Neural crest cell (in vitro differentiated cells): ENCODE measurements around the gene CNTNAP4. TPM values are rescaled to one million over a fixed set of nuclear protein-coding genes. Genes with fewer than 3 reads are reported as not detected.

ENCODE experiments used
- DNase-seq: peaks from one replicate; pipeline ENCODE4 v3.0.0; 2021; ENCODE audit warnings: low read depth, mixed read lengths, low spot score
- H3K27ac Mint-ChIP-seq: one replicate; pipeline ENCODE4 v1.8.0; 2021; ENCODE audit warnings: mild to moderate bottlenecking, mixed read lengths; ENCODE audit not compliant: unreplicated experiment
- H3K27me3 Mint-ChIP-seq: 2 replicates; pipeline ENCODE4 v1.8.0; 2021; ENCODE audit warnings: low read depth, mild to moderate bottlenecking, mixed read lengths
- H3K36me3 Mint-ChIP-seq: 2 replicates; pipeline ENCODE4 v1.8.0; 2021; ENCODE audit warnings: low read depth, mild to moderate bottlenecking, mixed read lengths
- H3K4me1 Mint-ChIP-seq: 2 replicates; pipeline ENCODE4 v1.8.0; 2021; ENCODE audit warnings: mixed read lengths
- H3K4me3 Mint-ChIP-seq: one replicate; pipeline ENCODE4 v1.8.0; 2021; ENCODE audit warnings: mild to moderate bottlenecking, mixed read lengths
- H3K9me3 Mint-ChIP-seq: 2 replicates; pipeline ENCODE4 v1.8.0; 2021; ENCODE audit warnings: mixed read lengths
- CTCF ChIP-seq: fragments of 200-600 bp; sonication (generic); conservative IDR thresholded peaks from 2 replicates; pipeline ENCODE4 v1.5.0; 2021; ENCODE audit warnings: antibody characterized with exemption, mild to moderate bottlenecking
- total RNA-seq: library from RNA; stranded (reverse); gene quantifications from 2 replicates; pipeline ENCODE4 v1.2.1, GENCODE V29; 2021

The CNTNAP4 gene
- total RNA-seq, 1 donor from 2014 or later: 0.07 TPM

- Mint-ChIP-seq H3K9me3 (peaks cover 2% of the 10 kb centered on the region), H3K27me3 (no peaks in the 10 kb centered on the region), H3K4me3 (no peak overlapping the region), H3K27ac (no peak overlapping the region), H3K4me1 (no peaks in the 10 kb centered on the region), H3K36me3 (no peaks in the 10 kb centered on the region)
- no peak for DNase-seq
- TF ChIP-seq CTCF: no peak
Measured at GRCh38 chr16:76576526-76576925, 299.3 kb downstream of the CNTNAP4 start.

GRCh38 chr16:76577003-76577402 lies 299.8 kb downstream of the CNTNAP4 start:
- peaks cover 4% of the 10 kb centered on the region for H3K9me3 Mint-ChIP-seq
- H3K36me3 Mint-ChIP-seq: no peaks in the 10 kb centered on the region
- no peaks in the 10 kb centered on the region for H3K27me3 Mint-ChIP-seq
- no peak for TF ChIP-seq CTCF
- H3K27ac Mint-ChIP-seq: no peak overlapping the region
- H3K4me3 Mint-ChIP-seq: no peak overlapping the region
- no peak for DNase-seq
- H3K4me1 Mint-ChIP-seq: no peaks in the 10 kb centered on the region

DNA sequence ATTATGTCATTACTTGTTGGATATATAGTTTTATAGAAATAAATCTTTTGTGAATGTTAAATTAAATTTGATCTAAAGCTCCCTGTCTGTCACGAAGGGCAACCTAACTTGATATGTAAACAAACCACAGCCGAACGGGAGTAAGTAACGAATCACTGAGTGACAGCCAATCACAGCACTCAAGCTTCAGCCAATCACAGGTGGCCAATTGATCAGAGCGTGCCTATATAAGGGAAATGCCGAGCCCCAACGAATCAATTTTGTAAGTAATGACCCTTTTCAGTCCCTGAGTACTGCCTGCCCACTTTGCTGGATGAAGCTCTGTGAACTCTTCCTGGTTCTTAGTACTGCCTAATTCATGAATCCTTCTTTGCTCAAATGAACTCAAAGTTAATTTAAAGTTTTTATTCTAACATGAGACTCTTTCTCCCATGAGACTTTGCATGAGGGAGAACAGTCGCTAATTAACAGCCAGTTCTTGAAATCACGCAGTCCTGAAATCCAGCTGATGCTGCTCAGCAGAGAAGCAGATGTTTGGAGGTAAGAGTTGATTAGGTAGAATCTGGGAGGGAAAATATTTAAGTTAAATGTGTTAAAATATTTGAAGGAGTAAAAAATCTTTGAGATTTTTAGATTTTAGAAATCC lies 302.2 kb downstream of the CNTNAP4 start:
- no peak overlapping the region for H3K4me3 Mint-ChIP-seq
- no peaks in the 10 kb centered on the region for H3K4me1 Mint-ChIP-seq
- H3K9me3 Mint-ChIP-seq: peaks cover 5% of the 10 kb centered on the region
- no peak overlapping the region for H3K27ac Mint-ChIP-seq
- no peak for DNase-seq
- no peaks in the 10 kb centered on the region for H3K36me3 Mint-ChIP-seq
- TF ChIP-seq CTCF: no peak
- no peaks in the 10 kb centered on the region for H3K27me3 Mint-ChIP-seq

DNA sequence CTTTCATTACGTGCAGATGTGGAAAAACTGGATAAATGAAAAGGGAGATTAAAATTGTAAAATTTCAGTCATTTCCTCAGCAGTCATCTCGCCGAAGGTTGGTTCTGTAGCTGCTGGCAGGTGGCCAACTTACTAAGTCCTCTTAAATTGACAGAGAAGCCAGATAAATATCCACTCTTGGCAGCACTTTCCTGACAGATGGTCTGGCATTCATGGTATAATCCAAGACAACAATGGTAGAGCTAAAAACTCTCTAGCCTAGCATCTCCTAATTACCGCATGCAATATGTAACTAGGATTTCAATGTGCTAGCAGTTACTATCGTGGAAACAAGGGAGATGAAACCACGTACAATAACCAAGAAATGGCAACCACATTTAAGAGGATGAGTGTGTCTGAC lies 306.3 kb downstream of the CNTNAP4 start:
- Mint-ChIP-seq H3K36me3 (no peaks in the 10 kb centered on the region), H3K9me3 (peaks cover 5% of the 10 kb centered on the region), H3K4me3 (no peak overlapping the region), H3K27ac (no peak overlapping the region), H3K27me3 (no peaks in the 10 kb centered on the region), H3K4me1 (no peaks in the 10 kb centered on the region)
- no peak for TF ChIP-seq CTCF
- DNase-seq: no peak

DNA sequence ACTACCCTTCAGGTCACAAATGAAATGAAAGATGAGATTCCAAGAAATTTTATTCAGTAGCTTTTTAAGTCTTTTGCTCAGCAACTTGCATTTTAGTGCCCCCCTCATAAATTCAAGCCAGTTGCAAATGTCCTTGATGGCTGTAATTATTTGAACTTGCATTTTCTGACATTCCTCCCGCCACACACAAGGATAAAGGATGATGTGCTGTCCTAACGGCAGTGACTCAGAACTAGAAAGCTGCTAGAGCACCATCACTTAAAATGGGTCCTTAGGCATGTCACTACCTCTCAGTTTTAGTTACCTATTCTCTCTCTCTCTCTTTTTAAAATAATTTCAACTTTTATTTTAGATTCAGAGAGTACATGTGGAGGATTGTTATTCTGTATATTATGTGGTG lies 306.7 kb downstream of the CNTNAP4 start:
- no peak for DNase-seq
- no peak overlapping the region for H3K27ac Mint-ChIP-seq
- no peaks in the 10 kb centered on the region for H3K27me3 Mint-ChIP-seq
- peaks cover 5% of the 10 kb centered on the region for H3K9me3 Mint-ChIP-seq
- H3K4me1 Mint-ChIP-seq: no peaks in the 10 kb centered on the region
- no peak for TF ChIP-seq CTCF
- no peak overlapping the region for H3K4me3 Mint-ChIP-seq
- no peaks in the 10 kb centered on the region for H3K36me3 Mint-ChIP-seq

GRCh38 chr16:76598498-76598897 lies 321.3 kb downstream of the CNTNAP4 start:
- Mint-ChIP-seq H3K27ac (no peak overlapping the region), H3K27me3 (no peaks in the 10 kb centered on the region), H3K9me3 (no peaks in the 10 kb centered on the region), H3K4me3 (no peak overlapping the region), H3K4me1 (no peaks in the 10 kb centered on the region), H3K36me3 (no peaks in the 10 kb centered on the region)
- DNase-seq: no peak
- no peak for TF ChIP-seq CTCF
